ENCODE data around the gene PPP1R14C.

GRCh38 chr6:150254770-150255169, 111.9 kb downstream of the PPP1R14C start:
- TF ChIP-seq CTCF (conservative IDR thresholded peaks at IDR 0.05; ENCODE audit: low read depth in 2 of 2), result no peak
- no peak for TF ChIP-seq EZH2phosphoT487 (IDR thresholded peaks at IDR 0.05; ENCODE audit: unreplicated experiment)
- no peak for TF ChIP-seq POLR2AphosphoS5 (IDR thresholded peaks at IDR 0.05; ENCODE audit: low read depth)
- TF ChIP-seq EZH2 (IDR thresholded peaks at IDR 0.05; ENCODE audit: low read depth, unreplicated experiment), result no peak
- no peak for TF ChIP-seq CREB1 (CRISPR knock-in tag; IDR thresholded peaks at IDR 0.05; ENCODE audit: low read depth)
- TF ChIP-seq REST (IDR thresholded peaks at IDR 0.05; ENCODE audit: unreplicated experiment), result no peak
- no peak for TF ChIP-seq STAT1 (IDR thresholded peaks at IDR 0.05; ENCODE audit: unreplicated experiment)
- TF ChIP-seq ZNF331 (CRISPR knock-in tag; IDR thresholded peaks at IDR 0.05; ENCODE audit: low read depth), result no peak
- no peak for TF ChIP-seq ETS1 (IDR thresholded peaks at IDR 0.05)
- no peak for TF ChIP-seq ZNF462 (CRISPR knock-in tag; IDR thresholded peaks at IDR 0.05)
